Activated naive CD8-positive, alpha-beta T cell treated with anti-CD3 and anti-CD28 coated beads, Interleukin-2, amount 10 ng/mL, durations not matched to agents 7 days and 5 days (primary cell): ENCODE results near the gene CHKB. TPM values are rescaled to one million over a fixed set of nuclear protein-coding genes. Genes with fewer than 3 reads are reported as not detected.
"Not testable (repeated sequence)": the region's sequence is repeated elsewhere in the genome, so short reads cannot be mapped to it uniquely, and the experiment has no call there.

Experiments
- ATAC-seq: fragments of 150-1000 bp; cut with Tn5 transposase; one replicate; pipeline ENCODE4 v1.10.0; 2021; ENCODE audit warnings: low read depth, moderate library complexity
- POLR2A ChIA-PET: fragments of 350-600 bp; sonication (Branson Sonifier 250); formaldehyde crosslinking; loops from one replicate; lab custom pipeline; 2021; ENCODE audit warnings: antibody characterized with exemption; lab: Charles Lee
- DNase-seq: peaks from one replicate; pipeline ENCODE4 v3.0.0; 2021
- H3K27ac Mint-ChIP-seq: one replicate; pipeline ENCODE4 v1.8.0; 2022; ENCODE audit warnings: mild to moderate bottlenecking, mixed read lengths
- H3K27me3 Mint-ChIP-seq: one replicate; pipeline ENCODE4 v1.8.0; 2022; ENCODE audit warnings: mild to moderate bottlenecking, moderate library complexity, mixed read lengths
- H3K36me3 Mint-ChIP-seq: one replicate; pipeline ENCODE4 v1.8.0; 2021; ENCODE audit warnings: mild to moderate bottlenecking, mixed read lengths
- H3K4me1 Mint-ChIP-seq: one replicate; pipeline ENCODE4 v1.8.0; 2021; ENCODE audit warnings: mixed read lengths
- H3K4me3 Mint-ChIP-seq: one replicate; pipeline ENCODE4 v1.8.0; 2022; ENCODE audit warnings: mild to moderate bottlenecking, moderate library complexity, mixed read lengths
- H3K9me3 Mint-ChIP-seq: one replicate; pipeline ENCODE4 v1.8.0; 2021; ENCODE audit warnings: mixed read lengths
- total RNA-seq, 2 experiments: library from RNA; stranded (reverse); gene quantifications; one replicate each; pipeline ENCODE4 v1.2.3, GENCODE V29; 2021

CHKB gene
- total RNA-seq, 2 experiments from 2014 or later, result 132 to 137 TPM

GRCh38 chr22:50545522-50546325 lies 36.9 kb downstream of the CHKB start, which contains the start of gene KLHDC7B:
Gene KLHDC7B (plus strand): TSS chr22:50545899. CDS start chr22:50546244, 345 bp downstream.
- peak; percentile 23 for ATAC-seq
- DNase-seq, result peak; percentile 68

GRCh38 chr22:50544746-50545253 lies 37.8 kb downstream of the CHKB start:
- Mint-ChIP-seq H3K4me1 (peaks cover 45% of the 10 kb centered on the region), H3K4me3 (peak overlapping the region; percentile 77), H3K9me3 (no peaks in the 10 kb centered on the region), H3K36me3 (peaks cover 12% of the 10 kb centered on the region), H3K27ac (peak overlapping the region; percentile 98), H3K27me3 (no peaks in the 10 kb centered on the region)
- POLR2A ChIA-PET, result interaction anchor here (0.9 to 9.8 kb wide), 9 partner anchors 9 to 230 kb away, joined by 3 to 300 read pairs (median 11); partner anchors contain the start of genes ARSA, CHKB, LMF2 and NCAPH2
- DNase-seq, result peak; percentile 59
- ATAC-seq, result peak; percentile 3

More at GRCh38 chr22:50545522-50546325, 36.9 kb downstream of the CHKB start, which contains the start of gene KLHDC7B:
- Mint-ChIP-seq H3K27me3 (no peaks in the 10 kb centered on the region), H3K27ac (peak within 1 kb of the TSS; percentile 98), H3K36me3 (peaks cover 18% of the 10 kb centered on the region), H3K9me3 (no peaks in the 10 kb centered on the region), H3K4me1 (peaks cover 46% of the 10 kb centered on the region), H3K4me3 (peak within 1 kb of the TSS; percentile 77)
- POLR2A ChIA-PET, result interaction anchor here (0.6 to 9.8 kb wide), 12 partner anchors 10 to 124 kb away, joined by 3 to 300 read pairs (median 5); partner anchors contain the start of genes ARSA, CHKB, LMF2 and NCAPH2

- Mint-ChIP-seq H3K27me3 (no peaks in the 10 kb centered on the region), H3K9me3 (no peaks in the 10 kb centered on the region), H3K4me3 (peak overlapping the region; percentile 77), H3K4me1 (peaks cover 51% of the 10 kb centered on the region), H3K27ac (peak overlapping the region; percentile 98), H3K36me3 (peaks cover 12% of the 10 kb centered on the region)
- POLR2A ChIA-PET, result interaction anchor here (0.9 to 9.8 kb wide), 8 partner anchors 8 to 229 kb away, joined by 3 to 300 read pairs (median 12); partner anchors contain the start of genes CHKB, LMF2, NCAPH2 and SCO2
- DNase-seq, result peak; percentile 92
- ATAC-seq, result peak; percentile 65
Observed at GRCh38 chr22:50544078-50544745, 38.4 kb downstream of the CHKB start.

GRCh38 chr22:50542416-50542927 lies 40.2 kb downstream of the CHKB start:
- POLR2A ChIA-PET, result interaction anchor here (0.8 to 7.8 kb wide), 4 partner anchors 11 to 79 kb away, joined by 3 to 142 read pairs (median 68); partner anchors contain the start of genes SCO2 and TYMP
- peaks cover 19% of the 10 kb centered on the region for H3K36me3 Mint-ChIP-seq
- no peak for ATAC-seq

GRCh38 chr22:50541667-50542026 lies 41.0 kb downstream of the CHKB start:
- not testable (repeated sequence) for H3K4me3 Mint-ChIP-seq, ATAC-seq, DNase-seq, H3K9me3 Mint-ChIP-seq, H3K27me3 Mint-ChIP-seq
- peaks cover 24% of the 10 kb centered on the region for H3K36me3 Mint-ChIP-seq
- peak overlapping the region; percentile 94 for H3K27ac Mint-ChIP-seq
- POLR2A ChIA-PET, result interaction anchor here (3.0 to 7.8 kb wide), 6 partner anchors 9 to 79 kb away, joined by 22 to 157 read pairs (median 134); partner anchors contain the start of genes SCO2, SYCE3 and TYMP
- peaks cover 61% of the 10 kb centered on the region for H3K4me1 Mint-ChIP-seq

More at GRCh38 chr22:50542416-50542927, 40.2 kb downstream of the CHKB start:
- Mint-ChIP-seq H3K27me3 (no peaks in the 10 kb centered on the region), H3K4me1 (peaks cover 58% of the 10 kb centered on the region), H3K9me3 (peaks cover 2% of the 10 kb centered on the region), H3K27ac (peak overlapping the region; percentile 94), H3K4me3 (peak overlapping the region; percentile 1)
- no peak for DNase-seq

GRCh38 chr22:50540381-50540780 lies 42.3 kb downstream of the CHKB start:
- Mint-ChIP-seq H3K36me3 (peaks cover 24% of the 10 kb centered on the region), H3K9me3 (peaks cover 2% of the 10 kb centered on the region), H3K27me3 (no peaks in the 10 kb centered on the region), H3K4me1 (peaks cover 56% of the 10 kb centered on the region), H3K4me3 (peak overlapping the region; percentile 32), H3K27ac (peak overlapping the region; percentile 94)
- DNase-seq, result no peak
- POLR2A ChIA-PET, result interaction anchor here (0.6 to 7.8 kb wide), 11 partner anchors 8 to 87 kb away, joined by 4 to 157 read pairs (median 22); partner anchors contain the start of genes ARSA, CPT1B, LMF2 and NCAPH2
- ATAC-seq, result no peak

GRCh38 chr22:50537765-50538164 lies 44.9 kb downstream of the CHKB start:
- H3K27ac Mint-ChIP-seq, result peak overlapping the region; percentile 100
- ATAC-seq, result no peak
- peak overlapping the region; percentile 52 for H3K4me3 Mint-ChIP-seq
- peaks cover 62% of the 10 kb centered on the region for H3K4me1 Mint-ChIP-seq
- peaks cover 29% of the 10 kb centered on the region for H3K36me3 Mint-ChIP-seq
- H3K9me3 Mint-ChIP-seq, result peaks cover 2% of the 10 kb centered on the region
- POLR2A ChIA-PET, result interaction anchor here (1.7 to 5.4 kb wide), 4 partner anchors 9 to 84 kb away, joined by 5 to 157 read pairs (median 140); partner anchors contain the start of genes SCO2 and TYMP
- DNase-seq, result no peak
- H3K27me3 Mint-ChIP-seq, result no peaks in the 10 kb centered on the region

- Mint-ChIP-seq H3K9me3 (peaks cover 2% of the 10 kb centered on the region), H3K36me3 (peaks cover 21% of the 10 kb centered on the region), H3K27me3 (no peaks in the 10 kb centered on the region), H3K4me1 (peaks cover 52% of the 10 kb centered on the region), H3K27ac (peak overlapping the region; percentile 71), H3K4me3 (no peak overlapping the region)
- no peak for DNase-seq
- ATAC-seq, result no peak
- POLR2A ChIA-PET, result interaction anchor here (1.0 to 13.0 kb wide), 5 partner anchors 9 to 85 kb away, joined by 3 to 247 read pairs (median 12); partner anchors contain the start of genes KLHDC7B and SCO2
Observed at GRCh38 chr22:50536226-50536625, 46.4 kb downstream of the CHKB start.

- Mint-ChIP-seq H3K4me1 (peaks cover 43% of the 10 kb centered on the region), H3K27me3 (no peaks in the 10 kb centered on the region), H3K27ac (peak overlapping the region; percentile 56), H3K4me3 (no peak overlapping the region), H3K9me3 (peaks cover 2% of the 10 kb centered on the region), H3K36me3 (peaks cover 20% of the 10 kb centered on the region)
- ATAC-seq (no peak), DNase-seq (no peak)
- POLR2A ChIA-PET, result interaction anchor here (0.9 to 13.0 kb wide), 6 partner anchors 10 to 86 kb away, joined by 3 to 247 read pairs (median 7); partner anchors contain the start of genes KLHDC7B, SCO2 and SYCE3
Observed at GRCh38 chr22:50535113-50535512, 47.5 kb downstream of the CHKB start.

GRCh38 chr22:50533856-50534711 lies 48.6 kb downstream of the CHKB start:
- peak overlapping the region; percentile 100 for H3K27ac Mint-ChIP-seq
- H3K4me3 Mint-ChIP-seq, result peak overlapping the region; percentile 30
- peaks cover 20% of the 10 kb centered on the region for H3K36me3 Mint-ChIP-seq
- H3K27me3 Mint-ChIP-seq, DNase-seq, H3K9me3 Mint-ChIP-seq, ATAC-seq: not testable (repeated sequence)
- POLR2A ChIA-PET, result interaction anchor here (0.9 to 13.0 kb wide), 5 partner anchors 9 to 87 kb away, joined by 3 to 247 read pairs (median 9); partner anchors contain the start of genes KLHDC7B, SCO2 and SYCE3
- H3K4me1 Mint-ChIP-seq, result peaks cover 34% of the 10 kb centered on the region
